NCI-H510A treated with DMSO at 0.1 percent for 48 hours (cell line): ENCODE measurements around the gene TMEM59.
"Not testable (repeated sequence)": the region's sequence is repeated elsewhere in the genome, so short reads cannot be mapped to it uniquely, and the experiment has no call there.

Source experiments
- DNase-seq: peaks from one replicate; lab custom pipeline; 2025; lab: John Stamatoyannopoulos, UW

Gene TMEM59

GRCh38 chr1:54052431-54052933, 522 bp downstream of the TMEM59 start:
- peak; percentile 18 for DNase-seq

GRCh38 chr1:54051933-54052430, 1.0 kb downstream of the TMEM59 start:
- DNase-seq: peak; percentile 26

- DNase-seq: not testable (repeated sequence)
These were observed 2.6 kb downstream of the TMEM59 start for GRCh38 chr1:54050435-54050834.

DNA sequence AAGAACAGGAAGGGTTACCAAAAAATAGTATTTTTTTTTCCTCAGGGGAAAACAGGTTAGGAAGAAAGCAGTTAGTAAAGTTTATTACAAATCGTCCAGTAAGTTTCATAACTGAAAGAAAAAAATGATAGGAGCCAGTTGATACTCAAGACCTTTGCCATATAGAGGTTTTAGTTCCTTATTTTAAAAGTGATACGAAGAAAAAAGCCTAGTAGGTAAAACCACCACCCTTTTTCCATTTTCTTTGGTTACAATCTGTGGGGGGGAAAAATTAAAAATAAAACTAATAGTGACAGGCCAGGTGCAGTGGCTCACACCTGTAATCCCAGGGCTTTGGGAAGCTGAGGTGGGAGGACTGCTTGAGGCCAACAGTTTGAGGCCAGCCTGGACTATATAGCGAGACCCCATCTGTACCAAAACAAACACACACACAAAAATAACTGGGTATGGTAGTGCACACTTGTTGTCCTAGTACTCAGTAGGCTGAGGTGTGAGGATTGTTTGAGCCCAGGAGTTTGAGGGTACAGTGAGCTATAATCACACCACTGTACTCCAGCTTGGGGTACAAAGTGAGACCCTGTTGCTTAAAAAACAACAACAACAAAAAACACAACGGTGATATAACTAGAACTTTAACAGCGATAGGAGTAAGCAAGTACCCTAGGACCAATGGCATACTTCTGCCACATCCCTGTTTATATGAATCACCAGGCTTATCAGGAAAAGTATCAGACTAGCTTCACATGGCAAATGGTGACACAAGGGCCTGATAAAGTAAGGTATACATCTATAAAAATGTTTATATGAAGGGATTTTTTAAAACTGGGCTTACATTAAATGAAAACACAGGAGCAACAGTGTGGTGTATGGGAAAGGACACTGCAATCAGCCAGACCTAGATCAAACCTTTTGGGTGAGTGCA, 5.4 kb downstream of the TMEM59 start:
- no peak for DNase-seq

DNA sequence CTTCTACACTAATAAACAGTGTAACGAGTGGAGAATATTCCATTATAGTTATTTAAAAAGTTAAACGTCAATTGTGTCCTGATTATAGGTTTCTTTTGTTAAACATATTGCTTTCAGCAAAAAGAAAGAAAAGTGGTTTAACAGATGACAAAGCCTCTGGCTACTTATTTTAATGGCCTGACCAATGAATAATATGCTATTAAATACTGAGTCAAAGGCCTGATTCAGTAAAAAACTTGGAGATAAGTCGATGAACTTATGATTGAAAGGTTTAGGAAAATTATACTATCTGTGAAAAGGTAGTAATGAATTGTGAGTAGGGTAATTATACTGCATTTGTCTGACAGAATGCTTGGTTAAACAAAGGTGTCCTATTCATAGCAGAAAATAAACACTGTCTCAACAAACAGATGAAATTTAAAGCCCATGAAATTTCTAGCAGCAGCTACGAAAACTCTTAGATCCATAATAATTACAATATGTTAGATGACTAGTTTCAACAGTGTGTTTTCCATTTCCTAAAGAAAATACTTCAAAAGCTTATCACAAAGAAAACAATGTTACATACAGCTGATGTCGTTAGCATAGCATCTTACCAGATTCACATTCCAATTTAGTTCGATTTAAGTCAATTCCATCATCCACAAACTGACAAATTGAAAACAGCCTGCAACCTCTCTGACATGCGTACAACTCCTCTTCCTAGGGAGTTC, 6.2 kb downstream of the TMEM59 start:
- no peak for DNase-seq

GRCh38 chr1:54045496-54045895, 7.5 kb downstream of the TMEM59 start:
- no peak for DNase-seq

- no peak for DNase-seq
These were observed 11.2 kb downstream of the TMEM59 start for GRCh38 chr1:54041806-54042205.

DNA sequence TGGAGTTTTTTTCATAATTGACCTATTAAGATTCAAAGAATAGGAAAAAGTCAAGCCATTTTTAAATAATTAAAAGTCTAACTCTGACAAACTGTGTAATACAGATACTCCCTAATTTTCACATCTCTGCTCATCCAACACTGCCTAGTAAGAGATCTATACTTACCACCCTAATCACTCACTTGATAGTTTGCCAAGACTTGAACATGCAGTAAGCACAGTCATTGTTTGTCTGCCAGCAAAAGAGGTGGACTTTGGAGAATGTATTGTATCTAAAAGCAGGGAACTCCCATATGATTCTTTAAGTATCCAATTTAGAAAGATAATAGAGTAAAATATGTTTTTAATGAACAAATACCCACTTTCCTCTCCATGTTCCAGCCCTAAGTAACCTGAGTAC, 15.5 kb downstream of the TMEM59 start:
- no peak for DNase-seq

DNA sequence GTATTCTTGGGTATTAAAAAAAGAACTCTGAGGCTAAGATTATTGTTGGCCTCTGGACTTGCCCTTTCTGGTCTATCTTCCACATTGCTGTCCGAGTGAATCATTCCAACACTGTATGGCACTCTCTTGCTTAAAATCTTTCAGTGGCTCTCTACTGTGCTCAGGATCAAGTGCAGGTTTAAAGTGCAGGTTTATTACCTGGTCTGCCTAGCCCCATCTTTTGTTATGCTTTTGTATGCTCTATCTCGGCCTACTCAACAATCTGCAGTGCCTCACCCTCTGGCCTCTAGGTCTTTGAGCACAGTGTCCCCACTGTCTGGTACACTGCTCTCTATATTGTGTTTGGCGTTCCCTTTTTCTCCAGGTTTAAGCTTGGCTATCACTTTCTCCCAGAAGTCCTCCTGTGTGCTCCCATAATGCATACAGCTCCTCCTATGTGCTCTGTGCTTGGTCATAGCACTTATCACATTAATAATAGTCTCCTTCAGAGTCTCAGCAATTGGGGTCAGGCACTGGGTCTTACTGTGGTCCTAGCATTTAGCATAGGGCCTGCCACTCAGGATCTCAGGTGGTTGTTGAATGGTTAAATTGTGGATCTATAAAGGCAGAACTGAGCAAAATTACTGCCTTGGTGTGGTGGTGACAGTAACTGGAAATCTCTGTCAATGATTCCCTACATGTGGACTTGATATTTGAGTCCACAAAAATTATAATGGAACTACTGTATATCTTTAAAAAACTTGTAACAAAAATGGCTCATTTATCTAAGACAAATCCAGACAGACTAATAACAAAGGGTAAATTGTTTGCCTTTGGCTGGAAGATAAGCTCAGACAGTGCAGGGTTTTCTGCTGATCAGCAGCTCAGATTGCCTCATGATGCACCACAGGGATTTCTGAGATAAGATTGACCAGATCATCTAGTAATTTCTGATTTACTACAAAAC, 24.4 kb downstream of the TMEM59 start:
- DNase-seq: no peak

- peak; percentile 93 for DNase-seq
These were observed 25.2 kb downstream of the TMEM59 start for GRCh38 chr1:54027848-54028247.

DNA sequence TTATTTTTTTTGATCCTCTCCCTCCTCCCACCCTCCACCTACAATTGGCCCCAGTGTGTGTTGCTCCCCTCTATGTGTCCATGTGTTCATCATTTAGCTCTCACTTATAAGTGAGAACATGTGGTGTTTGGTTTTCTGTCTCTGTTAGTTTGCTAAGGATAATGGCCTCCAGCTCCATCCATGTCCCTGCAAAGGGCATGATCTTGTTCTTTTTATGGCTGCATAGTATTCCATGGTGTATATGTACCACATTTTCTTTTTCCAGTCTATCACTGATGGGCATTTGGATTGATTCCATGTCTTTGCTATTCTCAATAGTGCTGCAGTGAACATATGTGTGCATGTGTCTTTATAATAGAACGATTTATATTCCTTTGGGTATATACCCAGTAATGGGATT, 28.2 kb downstream of the TMEM59 start:
- DNase-seq: not testable (repeated sequence)

GRCh38 chr1:54024358-54024757, 28.6 kb downstream of the TMEM59 start:
- DNase-seq: no peak

DNA sequence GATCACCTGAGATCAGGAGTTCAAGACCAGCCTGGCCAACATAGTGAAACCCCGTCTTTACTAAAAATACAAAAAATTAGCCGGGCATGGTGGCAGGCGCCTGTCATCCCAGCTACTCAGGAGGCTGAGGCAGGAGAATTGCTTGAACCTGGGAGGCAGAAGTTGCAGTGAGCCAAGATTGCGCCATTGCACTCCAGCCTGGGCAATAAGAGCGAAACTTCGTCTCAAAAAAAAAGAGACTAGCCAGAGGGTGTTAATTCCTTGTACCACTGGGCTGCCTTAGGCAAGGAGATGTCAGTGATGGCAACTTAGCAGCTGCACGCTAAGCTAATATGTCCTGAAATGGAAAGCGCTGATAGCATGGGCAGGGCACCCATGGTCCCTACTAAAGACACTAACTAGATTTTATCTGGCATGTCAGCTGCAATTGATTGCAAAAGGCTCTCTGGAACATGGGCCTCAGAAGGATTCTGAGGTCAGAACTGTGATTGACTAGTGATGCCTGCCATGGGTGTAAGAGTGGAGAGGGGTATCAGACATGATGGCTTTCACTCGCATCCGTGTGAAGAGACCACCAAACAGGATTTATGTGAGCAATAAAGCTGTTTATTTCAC, 33.3 kb downstream of the TMEM59 start:
- DNase-seq: not testable (repeated sequence)

GRCh38 chr1:54018635-54019034, 34.4 kb downstream of the TMEM59 start:
- no peak for DNase-seq

DNA sequence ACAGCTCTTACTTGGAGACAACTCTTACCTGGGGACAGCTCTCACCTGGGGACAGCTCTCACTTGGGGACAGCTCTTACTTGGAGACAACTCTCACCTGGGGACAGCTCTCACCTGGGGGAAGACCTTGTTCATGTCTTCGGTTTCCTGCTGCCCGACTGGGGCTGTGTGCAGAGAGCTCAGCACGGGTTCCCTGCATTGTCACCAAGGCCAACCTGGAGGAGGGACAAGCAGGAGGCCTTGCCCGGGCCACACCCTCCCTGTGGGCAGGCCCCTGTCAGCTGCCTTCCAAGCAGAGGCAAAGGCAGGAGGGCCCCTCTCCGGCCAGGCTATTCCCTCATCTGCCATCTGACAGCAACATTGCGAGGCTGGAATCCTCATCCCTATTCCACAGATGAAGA, 35.0 kb downstream of the TMEM59 start, which contains the start of gene LDLRAD1:
LDLRAD1 (minus strand) TSS at position 208 of the 400 bp plus-strand sequence; CDS start at position 134, 74 bp downstream.
- peak; percentile 69 for DNase-seq

- DNase-seq: peak; percentile 95
These were observed 36.4 kb downstream of the TMEM59 start for GRCh38 chr1:54016343-54017282.

DNA sequence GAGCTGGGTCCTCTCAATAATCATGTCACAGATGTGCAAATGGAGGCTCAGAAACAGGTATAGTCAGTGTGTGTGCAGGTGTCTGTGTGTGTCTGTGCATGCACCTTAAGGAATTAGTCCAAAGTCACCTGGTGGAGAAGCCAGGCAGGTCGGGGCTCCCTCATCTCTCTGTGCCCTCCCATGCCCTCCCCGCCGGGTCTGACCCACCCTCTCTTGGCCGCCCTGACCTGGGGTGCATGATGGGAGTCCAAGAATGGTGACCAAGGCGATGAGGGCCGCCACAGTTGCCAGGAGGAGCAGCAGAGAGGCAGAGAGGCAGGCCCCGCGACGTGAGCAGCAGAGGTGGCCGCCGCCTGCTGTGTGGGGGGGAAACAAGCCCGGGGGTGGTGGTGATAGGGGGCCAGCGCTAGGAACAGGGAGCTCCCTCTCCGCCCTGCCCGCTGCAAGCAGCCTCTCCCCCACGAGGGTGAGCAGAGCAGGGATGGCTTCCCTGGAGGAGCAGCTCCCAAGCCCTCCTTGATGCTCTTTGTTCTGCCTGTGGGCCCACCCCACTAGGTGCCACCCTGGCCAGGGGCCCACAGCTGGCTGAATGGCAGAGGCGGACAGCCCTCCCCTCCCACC, 38.9 kb downstream of the TMEM59 start:
- DNase-seq: no peak

- DNase-seq: no peak
These were observed 39.5 kb downstream of the TMEM59 start for GRCh38 chr1:54013393-54014008.

DNA sequence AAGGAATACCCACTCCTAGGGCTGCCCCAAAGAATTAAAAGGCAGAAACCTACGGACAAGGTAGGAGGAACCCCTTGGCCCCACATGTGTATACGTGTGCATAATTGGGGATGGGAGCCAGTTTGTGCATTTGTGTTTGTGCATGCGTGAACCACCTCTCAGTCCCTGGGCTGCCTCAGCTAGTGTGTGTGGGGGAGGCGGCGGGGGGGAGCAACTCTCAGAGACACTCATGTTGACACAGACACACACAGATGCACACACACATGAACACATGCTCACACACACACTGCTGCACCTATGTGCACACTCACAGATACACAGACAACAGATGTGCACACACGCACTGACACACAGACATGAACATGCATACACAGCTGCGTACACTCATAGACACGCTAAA, 40.1 kb downstream of the TMEM59 start:
- DNase-seq: no peak
